OCI-LY7 (cell line): ENCODE measurements around the gene EYA2. TPM values are rescaled to one million over a fixed set of nuclear protein-coding genes. Genes with fewer than 3 reads are reported as not detected.

Experiments used
- BruUV-seq: library from RNA; stranded (reverse); fragments of 400-500 nt; replicated peaks from 2 replicates; lab custom pipeline; 2021; lab: Mats Ljungman, UMichigan
- CTCF ChIA-PET: fragments of 300-600 bp; sonication (Branson Sonifier 250); formaldehyde crosslinking; loops from one replicate; lab custom pipeline; 2022; ENCODE audit warnings: antibody characterized with exemption; ENCODE audit not compliant: unreplicated experiment; lab: Charles Lee
- POLR2A ChIA-PET: fragments of 300-600 bp; sonication (Branson Sonifier 250); formaldehyde crosslinking; loops from one replicate; lab custom pipeline; 2022; ENCODE audit warnings: antibody characterized with exemption; lab: Charles Lee
- DNase-seq: peaks from one replicate; pipeline ENCODE4 v3.0.0-alpha.2; 2015; ENCODE audit warnings: low spot score
- H2AFZ ChIP-seq: fragments of 200-600 bp; sonication (generic), shearing (Covaris generic); 2 replicates; pipeline ENCODE4 v1.6.1; 2014; ENCODE audit warnings: mild to moderate bottlenecking, antibody characterized with exemption, low read length, moderate library complexity
- H3K27ac ChIP-seq: fragments of 200-600 bp; sonication (generic); 2 replicates; pipeline ENCODE4 v1.5.1; 2014; ENCODE audit warnings: mixed run types, low read depth, mild to moderate bottlenecking, moderate library complexity, low read length, inconsistent platforms; ENCODE audit not compliant: poor library complexity, severe bottlenecking
- H3K36me3 ChIP-seq: fragments of 200-600 bp; sonication (generic); 2 replicates; pipeline ENCODE4 v1.6.1; 2014; ENCODE audit warnings: mild to moderate bottlenecking, antibody characterized with exemption, low read length, moderate library complexity, mixed read lengths; ENCODE audit not compliant: insufficient read depth
- H3K4me1 ChIP-seq: fragments of 200-600 bp; sonication (generic); 2 replicates; pipeline ENCODE4 v1.5.1; 2014; ENCODE audit warnings: mild to moderate bottlenecking, low read length; ENCODE audit not compliant: insufficient read depth, poor library complexity, severe bottlenecking
- H3K4me2 ChIP-seq: fragments of 200-600 bp; sonication (generic); 2 replicates; pipeline ENCODE4 v1.6.1; 2014; ENCODE audit warnings: mild to moderate bottlenecking, low read length
- H3K4me3 ChIP-seq: fragments of 200-600 bp; sonication (generic); 2 replicates; pipeline ENCODE4 v1.5.1; 2014; ENCODE audit warnings: mild to moderate bottlenecking, low read depth, low read length; ENCODE audit not compliant: poor library complexity, severe bottlenecking
- H3K79me2 ChIP-seq: fragments of 200-600 bp; sonication (generic); 2 replicates; pipeline ENCODE4 v1.6.1; 2016; ENCODE audit warnings: low read depth, mild to moderate bottlenecking, low read length, moderate library complexity, mixed read lengths; ENCODE audit not compliant: insufficient read depth
- H3K9me2 ChIP-seq: fragments of 200-600 bp; sonication (generic); 2 replicates; pipeline ENCODE4 v1.6.1; 2016; ENCODE audit warnings: mild to moderate bottlenecking, low read length, mixed read lengths; ENCODE audit not compliant: insufficient read depth
- H3K9me3 ChIP-seq: fragments of 200-600 bp; sonication (generic); 2 replicates; pipeline ENCODE4 v1.6.1; 2014; ENCODE audit warnings: mild to moderate bottlenecking, mixed run types, low read length, mixed read lengths
- H4K20me1 ChIP-seq: fragments of 200-600 bp; sonication (generic); 2 replicates; pipeline ENCODE4 v1.6.1; 2014; ENCODE audit warnings: mild to moderate bottlenecking, antibody characterized with exemption, low read length, moderate library complexity, mixed read lengths; ENCODE audit not compliant: insufficient read depth
- CTCF ChIP-seq: fragments of 200-600 bp; sonication (generic); conservative IDR thresholded peaks from 2 replicates; pipeline ENCODE4 v1.5.1; 2014; ENCODE audit warnings: mild to moderate bottlenecking, antibody characterized with exemption, low read length, moderate library complexity, mixed read lengths
- EZH2phosphoT487 ChIP-seq: fragments of 200-600 bp; sonication (generic); IDR thresholded peaks from 2 replicates; pipeline ENCODE4 v1.6.1; 2018; ENCODE audit warnings: low read depth, borderline replicate concordance, mild to moderate bottlenecking, mixed run types, antibody characterized with exemption, low read length, moderate library complexity, mixed read lengths
- intact Hi-C: fragments of 100-400 bp; cut with micrococcal nuclease; formaldehyde crosslinking; loops from one replicate; pipeline ENCODE4 v1.10.0; 2022; ENCODE audit not compliant: unreplicated experiment
- total RNA-seq, 2 experiments: library from RNA; depleted of rRNA in 1 of 2; stranded (reverse); fragments of >200 nt in 1 of 2; shearing (Covaris generic) in 1 of 2; gene quantifications; 2 replicates each; pipeline ENCODE4 v1.2.3, GENCODE V29; 2014 to 2022

Gene EYA2
- total RNA-seq, 2 experiments from 2014 or later: not detected

- Histone ChIP-seq H3K4me2 (peak overlapping the region; percentile 45), H3K4me1 (peaks cover 74% of the 10 kb centered on the region), H3K9me2 (no peaks in the 10 kb centered on the region), H2AFZ (peak overlapping the region; percentile 57; the same call in 1 of the 2 replicates), H3K4me3 (no peak overlapping the region), H4K20me1 (no peaks in the 10 kb centered on the region), H3K79me2 (no peaks in the 10 kb centered on the region), H3K9me3 (no peaks in the 10 kb centered on the region), H3K36me3 (no peaks in the 10 kb centered on the region), H3K27ac (peak overlapping the region; percentile 69)
- no TSS peak for BruUV-seq
- TF ChIP-seq CTCF (0 out of 2 replicates have a peak, but pooled peaks have one; percentile 45), EZH2phosphoT487 (no peak)
- CTCF ChIA-PET: no interaction called here
- peak; percentile 90 for DNase-seq
- POLR2A ChIA-PET: interaction anchor here (1.3 kb wide), 1 partner anchor 9 kb away, joined by 3 read pairs; no protein-coding TSS in a partner anchor
- intact Hi-C loops: loop anchor here (1.0 kb wide), 1 partner anchor 36 kb away; no protein-coding TSS in a partner anchor
Measured at GRCh38 chr20:46999801-47000465, 105.3 kb downstream of the EYA2 start.

GRCh38 chr20:47003223-47003622, 108.6 kb downstream of the EYA2 start:
- no TSS peak for BruUV-seq

More at GRCh38 chr20:47003223-47003622, 108.6 kb downstream of the EYA2 start:
- Histone ChIP-seq H2AFZ (no peak overlapping the region; the same call in 1 of the 2 replicates), H3K4me1 (peaks cover 43% of the 10 kb centered on the region), H3K4me3 (no peak overlapping the region), H3K79me2 (no peaks in the 10 kb centered on the region), H3K36me3 (no peaks in the 10 kb centered on the region), H3K4me2 (peak overlapping the region; percentile 29), H4K20me1 (no peaks in the 10 kb centered on the region), H3K27ac (no peak overlapping the region), H3K9me2 (no peaks in the 10 kb centered on the region), H3K9me3 (no peaks in the 10 kb centered on the region)
- DNase-seq: peak; percentile 76
- intact Hi-C loops: no loop called here
- CTCF ChIA-PET: no interaction called here
- TF ChIP-seq EZH2phosphoT487 (no peak), CTCF (no peak)
- POLR2A ChIA-PET: no interaction called here
